Measurements from ENCODE around the gene MCF2L. TPM values are rescaled to one million over a fixed set of nuclear protein-coding genes. Genes with fewer than 3 reads are reported as not detected.
A peak's percentile ranks its signal among the peaks of the same experiment; 100 is the strongest.

Gene MCF2L
- total and polyA plus RNA-seq, 7 donors, result 9.1 to 40.5 (median 20.3) TPM

DNA sequence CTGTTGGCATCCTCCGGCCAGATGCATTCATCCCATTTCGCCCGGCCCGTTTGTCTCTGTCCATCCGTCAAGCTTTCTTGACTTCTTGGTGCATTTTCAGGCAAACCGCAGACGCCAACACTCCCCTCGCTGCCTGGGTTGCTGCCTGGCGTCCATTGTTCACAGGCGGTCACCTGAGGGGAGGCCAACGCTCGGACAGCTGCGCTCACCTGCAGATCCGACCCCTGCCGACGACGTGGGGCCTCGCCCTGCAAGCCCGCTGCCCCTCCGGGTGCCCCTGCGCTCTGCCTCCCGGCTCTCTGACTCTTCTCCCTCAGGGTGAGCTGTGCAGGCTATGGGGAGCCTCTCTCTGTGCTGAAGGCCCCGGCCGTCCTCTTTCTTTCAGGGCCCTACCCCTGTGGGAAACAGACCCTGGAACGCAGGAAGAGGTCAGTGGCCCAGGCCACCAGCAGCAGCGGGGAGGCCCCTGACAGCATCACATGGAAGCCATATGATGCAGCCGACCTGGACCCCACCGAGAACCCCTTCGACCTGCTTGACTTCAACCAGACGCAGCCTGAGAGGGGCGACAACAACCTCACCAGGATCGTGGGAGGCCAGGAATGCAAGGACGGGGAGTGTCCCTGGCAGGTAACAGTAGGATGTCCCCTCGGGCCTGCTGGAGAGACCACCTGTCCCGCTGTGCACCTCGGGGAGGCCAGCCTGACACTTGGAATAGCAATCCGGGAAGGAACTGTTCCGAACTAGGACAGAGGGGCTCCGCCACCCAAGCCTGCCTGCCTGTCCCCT is 174.6 kb downstream of the MCF2L start:
- TF ChIP-seq, protein P1, sequence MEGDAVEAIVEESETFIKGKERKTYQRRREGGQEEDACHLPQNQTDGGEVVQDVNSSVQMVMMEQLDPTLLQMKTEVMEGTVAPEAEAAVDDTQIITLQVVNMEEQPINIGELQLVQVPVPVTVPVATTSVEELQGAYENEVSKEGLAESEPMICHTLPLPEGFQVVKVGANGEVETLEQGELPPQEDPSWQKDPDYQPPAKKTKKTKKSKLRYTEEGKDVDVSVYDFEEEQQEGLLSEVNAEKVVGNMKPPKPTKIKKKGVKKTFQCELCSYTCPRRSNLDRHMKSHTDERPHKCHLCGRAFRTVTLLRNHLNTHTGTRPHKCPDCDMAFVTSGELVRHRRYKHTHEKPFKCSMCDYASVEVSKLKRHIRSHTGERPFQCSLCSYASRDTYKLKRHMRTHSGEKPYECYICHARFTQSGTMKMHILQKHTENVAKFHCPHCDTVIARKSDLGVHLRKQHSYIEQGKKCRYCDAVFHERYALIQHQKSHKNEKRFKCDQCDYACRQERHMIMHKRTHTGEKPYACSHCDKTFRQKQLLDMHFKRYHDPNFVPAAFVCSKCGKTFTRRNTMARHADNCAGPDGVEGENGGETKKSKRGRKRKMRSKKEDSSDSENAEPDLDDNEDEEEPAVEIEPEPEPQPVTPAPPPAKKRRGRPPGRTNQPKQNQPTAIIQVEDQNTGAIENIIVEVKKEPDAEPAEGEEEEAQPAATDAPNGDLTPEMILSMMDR (IDR thresholded peaks at IDR 0.05), result no peak
- WGBS, 3 donors, result 85 to 89% (median 86%) methylated on average over 39 of the region's 39 CpGs
- DNase-seq (no peak), ATAC-seq (peak in 1 of 4 donors; percentile 12)
- Histone ChIP-seq H3K4me1 (no peaks in the 10 kb centered on the region), H3K36me3 (ENCODE audit: insufficient read depth in 1 of 2, low read depth in 1 of 2) (no peaks in the 10 kb centered on the region), H3K4me3 (no peak overlapping the region), H3K27ac (no peak overlapping the region), H3K9me3 (no peaks in the 10 kb centered on the region), H3K27me3 (ENCODE audit: insufficient read depth in 3 of 3, low read length in 2 of 3) (no peaks in the 10 kb centered on the region)
- intact Hi-C loops (cut with DNase I), result loop anchor here in 1 of 2 donors (10.0 kb wide), 1 partner anchor 1679 kb away; no protein-coding TSS in a partner anchor

DNA sequence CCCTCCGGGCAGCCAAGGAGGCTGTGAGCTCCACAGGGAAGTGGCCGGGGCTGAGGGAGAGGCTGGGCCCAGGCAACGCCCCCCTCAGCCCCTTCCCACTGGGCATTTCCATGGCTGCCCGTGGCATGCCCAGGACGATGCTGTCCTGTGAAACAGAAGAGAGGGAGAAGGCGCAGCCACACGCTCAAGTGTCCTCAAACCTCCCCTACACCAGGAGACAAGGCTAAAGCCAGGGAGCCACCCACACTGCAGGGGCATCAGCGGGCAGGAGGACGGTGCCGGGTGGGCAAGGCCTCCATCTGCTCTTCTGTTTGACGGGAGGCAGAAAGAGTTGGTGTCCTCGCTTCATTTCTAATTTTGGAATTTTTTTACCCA is 175.2 kb downstream of the MCF2L start:
- H3K4me1 ChIP-seq, result no peaks in the 10 kb centered on the region
- no peak overlapping the region for H3K27ac ChIP-seq
- TF ChIP-seq, protein P1 (IDR thresholded peaks at IDR 0.05), result no peak
- H3K27me3 ChIP-seq (ENCODE audit: insufficient read depth in 3 of 3, low read length in 2 of 3), result no peaks in the 10 kb centered on the region
- ATAC-seq, result no peak
- no peak for DNase-seq
- intact Hi-C loops (cut with DNase I), result loop anchor here in 1 of 2 donors (10.0 kb wide), 1 partner anchor 1679 kb away; no protein-coding TSS in a partner anchor
- no peak overlapping the region for H3K4me3 ChIP-seq
- H3K36me3 ChIP-seq (ENCODE audit: insufficient read depth in 1 of 2, low read depth in 1 of 2), result no peaks in the 10 kb centered on the region
- WGBS, 3 donors, result 80 to 88% (median 87%) methylated on average over 12 of the region's 12 CpGs
- H3K9me3 ChIP-seq, result no peaks in the 10 kb centered on the region

DNA sequence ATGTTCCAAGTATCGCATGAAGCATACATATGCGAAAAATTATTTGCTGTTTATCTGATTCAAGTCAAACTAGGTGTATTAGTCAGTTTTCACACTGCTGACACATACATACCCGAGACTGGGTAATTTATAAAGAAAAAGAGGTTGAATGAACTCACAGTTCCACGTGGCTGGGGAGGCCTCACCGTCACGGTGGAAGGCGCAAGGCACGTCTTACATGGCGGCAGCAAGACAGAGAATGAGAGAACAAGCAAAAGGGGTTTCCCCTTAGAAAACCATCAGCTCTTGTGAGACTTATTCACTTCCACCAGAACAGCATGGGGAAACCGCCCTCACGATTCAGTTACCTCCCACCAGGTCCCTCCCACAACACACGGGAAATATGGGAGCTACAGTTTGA is 176.5 kb downstream of the MCF2L start:
- Histone ChIP-seq H3K9me3 (no peaks in the 10 kb centered on the region), H3K27me3 (ENCODE audit: insufficient read depth in 3 of 3, low read length in 2 of 3) (no peaks in the 10 kb centered on the region), H3K4me3 (no peak overlapping the region), H3K36me3 (ENCODE audit: insufficient read depth in 1 of 2, low read depth in 1 of 2) (no peaks in the 10 kb centered on the region), H3K4me1 (no peaks in the 10 kb centered on the region), H3K27ac (no peak overlapping the region)
- WGBS, 3 donors, result 80 to 87% (median 84%) methylated on average over 12 of the region's 12 CpGs
- TF ChIP-seq, protein P1 (IDR thresholded peaks at IDR 0.05), result no peak
- intact Hi-C loops (cut with DNase I), result loop anchor here in 1 of 2 donors (10.0 kb wide), 1 partner anchor 1681 kb away; no protein-coding TSS in a partner anchor
- DNase-seq (no peak), ATAC-seq (no peak)

DNA sequence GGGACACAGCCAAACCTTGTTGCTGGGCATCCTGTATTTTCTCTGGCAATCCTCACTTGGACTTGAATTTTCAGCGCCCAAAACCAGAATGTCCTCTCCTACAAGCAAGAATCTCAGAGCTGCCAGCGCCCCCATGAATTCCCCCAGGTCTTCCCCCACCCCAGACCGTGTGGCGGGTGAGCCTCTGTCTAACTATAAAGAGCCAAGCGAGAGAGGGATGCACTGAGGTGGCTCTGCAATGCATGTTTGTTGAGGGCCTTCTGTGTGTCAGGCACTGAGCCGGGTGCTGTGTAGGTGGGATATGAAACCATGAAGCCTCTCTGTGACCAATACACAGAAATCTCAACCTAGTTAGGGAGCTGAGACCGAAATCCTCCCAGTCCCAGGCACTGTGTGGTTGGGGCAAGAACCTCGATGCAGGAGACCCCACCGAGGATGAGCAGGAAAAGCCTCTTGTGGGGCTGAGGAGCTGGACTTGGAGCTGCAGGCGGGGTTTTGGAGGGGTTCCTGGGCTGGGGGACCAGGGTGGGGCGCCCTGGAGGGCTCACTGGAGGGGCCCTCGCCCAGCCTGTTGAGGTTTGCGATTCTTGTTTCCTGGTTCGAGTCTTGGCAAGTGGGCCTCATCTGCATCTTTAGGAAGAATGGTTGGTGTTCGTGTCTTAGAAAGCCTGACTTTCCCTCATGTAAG is 177.0 kb downstream of the MCF2L start:
- no peak overlapping the region for H3K27ac ChIP-seq
- TF ChIP-seq, protein P1 (IDR thresholded peaks at IDR 0.05), result no peak
- no peaks in the 10 kb centered on the region for H3K27me3 ChIP-seq (ENCODE audit: insufficient read depth in 3 of 3, low read length in 2 of 3)
- intact Hi-C loops (cut with DNase I), result loop anchor here in 1 of 2 donors (10.0 kb wide), 1 partner anchor 1681 kb away; no protein-coding TSS in a partner anchor
- no peak overlapping the region for H3K4me3 ChIP-seq
- H3K4me1 ChIP-seq, result no peaks in the 10 kb centered on the region
- no peak for DNase-seq
- no peak for ATAC-seq
- H3K9me3 ChIP-seq, result no peaks in the 10 kb centered on the region
- H3K36me3 ChIP-seq (ENCODE audit: insufficient read depth in 1 of 2, low read depth in 1 of 2), result no peaks in the 10 kb centered on the region
- 83 to 90% (median 87%) methylated on average over 15 of the region's 15 CpGs for WGBS, 3 donors

All from psoas muscle (tissue), 8 donors.